Chondrocyte (in vitro differentiated cells): ENCODE results near the gene LRRC7. TPM values are rescaled to one million over a fixed set of nuclear protein-coding genes. Genes with fewer than 3 reads are reported as not detected.

ENCODE experiments used
- DNase-seq: peaks from one replicate; pipeline ENCODE4 v3.0.0; 2021; ENCODE audit warnings: mixed read lengths, low spot score
- H3K27ac Mint-ChIP-seq: one replicate; pipeline ENCODE4 v1.8.0; 2021; ENCODE audit warnings: mild to moderate bottlenecking, moderate library complexity, mixed read lengths; ENCODE audit not compliant: unreplicated experiment
- H3K27me3 Mint-ChIP-seq: 2 replicates; pipeline ENCODE4 v1.8.0; 2021; ENCODE audit warnings: low read depth, mixed read lengths
- H3K36me3 Mint-ChIP-seq: 2 replicates; pipeline ENCODE4 v1.8.0; 2021; ENCODE audit warnings: low read depth, mixed read lengths
- H3K4me1 Mint-ChIP-seq: 2 replicates; pipeline ENCODE4 v1.8.0; 2021; ENCODE audit warnings: low read depth, mild to moderate bottlenecking, mixed read lengths
- H3K4me3 Mint-ChIP-seq: one replicate; pipeline ENCODE4 v1.8.0; 2021; ENCODE audit warnings: mild to moderate bottlenecking, moderate library complexity, mixed read lengths; ENCODE audit not compliant: unreplicated experiment
- H3K9me3 Mint-ChIP-seq: 2 replicates; pipeline ENCODE4 v1.8.0; 2021; ENCODE audit warnings: low read depth, mixed read lengths
- total RNA-seq: library from RNA; stranded (reverse); gene quantifications from 3 replicates; pipeline ENCODE4 v1.2.1, GENCODE V29; 2021
- TF ChIP-seq, protein P1 (sequence below): fragments of 200-600 bp; sonication (generic); IDR thresholded peaks from 2 replicates; pipeline ENCODE4 v1.5.0; 2021; ENCODE audit warnings: antibody characterized with exemption, mild to moderate bottlenecking, moderate library complexity

Gene LRRC7
- total RNA-seq, 1 donor from 2014 or later, result not detected

- TF ChIP-seq, protein P1, sequence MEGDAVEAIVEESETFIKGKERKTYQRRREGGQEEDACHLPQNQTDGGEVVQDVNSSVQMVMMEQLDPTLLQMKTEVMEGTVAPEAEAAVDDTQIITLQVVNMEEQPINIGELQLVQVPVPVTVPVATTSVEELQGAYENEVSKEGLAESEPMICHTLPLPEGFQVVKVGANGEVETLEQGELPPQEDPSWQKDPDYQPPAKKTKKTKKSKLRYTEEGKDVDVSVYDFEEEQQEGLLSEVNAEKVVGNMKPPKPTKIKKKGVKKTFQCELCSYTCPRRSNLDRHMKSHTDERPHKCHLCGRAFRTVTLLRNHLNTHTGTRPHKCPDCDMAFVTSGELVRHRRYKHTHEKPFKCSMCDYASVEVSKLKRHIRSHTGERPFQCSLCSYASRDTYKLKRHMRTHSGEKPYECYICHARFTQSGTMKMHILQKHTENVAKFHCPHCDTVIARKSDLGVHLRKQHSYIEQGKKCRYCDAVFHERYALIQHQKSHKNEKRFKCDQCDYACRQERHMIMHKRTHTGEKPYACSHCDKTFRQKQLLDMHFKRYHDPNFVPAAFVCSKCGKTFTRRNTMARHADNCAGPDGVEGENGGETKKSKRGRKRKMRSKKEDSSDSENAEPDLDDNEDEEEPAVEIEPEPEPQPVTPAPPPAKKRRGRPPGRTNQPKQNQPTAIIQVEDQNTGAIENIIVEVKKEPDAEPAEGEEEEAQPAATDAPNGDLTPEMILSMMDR, result no peak
Observed at GRCh38 chr1:69535490-69535889, 32.2 kb upstream of the LRRC7 start.

DNA sequence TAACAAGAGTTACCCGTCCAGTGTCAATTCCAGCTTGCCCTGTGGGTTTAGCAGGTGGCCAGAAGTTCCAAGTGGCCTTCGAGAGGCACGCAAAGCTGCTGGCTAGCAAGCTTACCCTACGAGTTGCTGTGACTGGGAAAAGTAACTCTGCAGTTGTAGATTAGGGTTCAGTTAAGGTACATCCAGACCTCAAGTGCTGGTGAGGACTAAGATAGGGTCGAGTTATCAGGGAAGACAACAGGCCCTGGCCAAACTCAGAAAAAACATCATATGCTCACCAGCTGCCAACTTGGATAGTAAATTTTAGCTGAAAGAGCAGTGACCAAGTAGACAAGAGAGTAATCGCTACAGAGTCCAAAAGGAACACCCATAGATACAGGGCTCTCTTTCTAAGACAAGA lies 27.7 kb upstream of the LRRC7 start:
- TF ChIP-seq, protein P1, result no peak
- Mint-ChIP-seq H3K36me3 (no peaks in the 10 kb centered on the region), H3K27me3 (peaks cover 13% of the 10 kb centered on the region), H3K9me3 (peaks cover 2% of the 10 kb centered on the region), H3K4me3 (no peak overlapping the region), H3K4me1 (no peaks in the 10 kb centered on the region), H3K27ac (no peak overlapping the region)
- DNase-seq, result no peak

More at GRCh38 chr1:69535490-69535889, 32.2 kb upstream of the LRRC7 start:
- Mint-ChIP-seq H3K27ac (no peak overlapping the region), H3K36me3 (no peaks in the 10 kb centered on the region), H3K9me3 (peaks cover 2% of the 10 kb centered on the region), H3K4me1 (no peaks in the 10 kb centered on the region), H3K4me3 (no peak overlapping the region), H3K27me3 (peaks cover 7% of the 10 kb centered on the region)
- DNase-seq, result no peak

GRCh38 chr1:69551476-69552324 lies 16.0 kb upstream of the LRRC7 start:
- H3K4me3 Mint-ChIP-seq, result no peak overlapping the region
- no peak overlapping the region for H3K27ac Mint-ChIP-seq
- DNase-seq, result no peak
- no peaks in the 10 kb centered on the region for H3K9me3 Mint-ChIP-seq
- TF ChIP-seq, protein P1, result no peak
- no peaks in the 10 kb centered on the region for H3K36me3 Mint-ChIP-seq
- no peaks in the 10 kb centered on the region for H3K4me1 Mint-ChIP-seq
- peaks cover 24% of the 10 kb centered on the region for H3K27me3 Mint-ChIP-seq

GRCh38 chr1:69553726-69554125 lies 14.0 kb upstream of the LRRC7 start:
- H3K4me3 Mint-ChIP-seq, result no peak overlapping the region
- H3K36me3 Mint-ChIP-seq, result peaks cover 1% of the 10 kb centered on the region
- peaks cover 9% of the 10 kb centered on the region for H3K9me3 Mint-ChIP-seq
- no peaks in the 10 kb centered on the region for H3K4me1 Mint-ChIP-seq
- no peak for DNase-seq
- peaks cover 39% of the 10 kb centered on the region for H3K27me3 Mint-ChIP-seq
- TF ChIP-seq, protein P1, result no peak
- H3K27ac Mint-ChIP-seq, result no peak overlapping the region

DNA sequence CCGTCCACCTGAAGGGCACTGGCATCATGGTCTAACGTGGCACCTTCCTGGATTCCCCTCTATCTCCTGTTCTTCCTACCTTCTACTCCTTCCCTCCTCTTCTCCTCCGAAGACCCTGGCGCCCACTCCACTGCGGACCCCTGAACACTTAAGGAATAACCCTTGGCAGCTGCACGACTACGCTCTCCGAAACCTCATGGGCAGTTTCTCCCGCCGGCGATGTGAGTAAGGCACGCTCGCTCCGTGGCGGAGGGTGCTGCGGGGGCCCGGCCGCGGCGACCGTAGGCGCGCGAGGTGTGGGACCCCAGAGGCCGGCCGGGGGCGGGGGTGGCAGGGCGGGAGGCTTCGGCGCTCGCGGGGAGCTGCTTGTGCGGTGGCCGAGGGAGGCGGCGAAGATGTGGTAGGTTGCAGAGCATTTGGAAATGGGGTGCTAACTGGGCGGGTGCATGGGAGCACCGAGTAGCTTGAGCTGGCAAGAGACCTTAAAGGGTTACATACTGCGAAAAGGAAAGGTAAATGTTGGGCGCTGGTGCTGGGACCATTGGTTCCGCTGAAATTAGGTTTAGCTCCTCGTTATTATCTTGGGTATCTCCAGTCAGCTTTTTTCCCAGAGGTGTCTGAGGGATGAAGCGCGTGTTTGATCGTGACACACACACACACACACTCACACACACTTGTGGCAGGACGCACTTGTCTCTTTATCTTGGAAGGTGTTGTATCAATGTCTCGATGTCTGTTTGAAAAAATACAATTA lies 876 bp downstream of the LRRC7 start:
- Mint-ChIP-seq H3K4me3 (peak overlapping the region; percentile 62), H3K9me3 (no peaks in the 10 kb centered on the region), H3K4me1 (peaks cover 23% of the 10 kb centered on the region), H3K36me3 (no peaks in the 10 kb centered on the region), H3K27ac (no peak overlapping the region), H3K27me3 (peaks cover 64% of the 10 kb centered on the region)
- TF ChIP-seq, protein P1, result no peak
- no peak for DNase-seq
